NCI-H82 treated with DMSO at 0.1 percent for 48 hours (cell line): ENCODE results near the gene CYP2A6.
"Not testable (repeated sequence)": the region's sequence is repeated elsewhere in the genome, so short reads cannot be mapped to it uniquely, and the experiment has no call there.

Source experiments
- DNase-seq: peaks from one replicate; lab custom pipeline; 2025; ENCODE audit not compliant: unreplicated experiment; lab: John Stamatoyannopoulos, UW

Gene CYP2A6

DNA sequence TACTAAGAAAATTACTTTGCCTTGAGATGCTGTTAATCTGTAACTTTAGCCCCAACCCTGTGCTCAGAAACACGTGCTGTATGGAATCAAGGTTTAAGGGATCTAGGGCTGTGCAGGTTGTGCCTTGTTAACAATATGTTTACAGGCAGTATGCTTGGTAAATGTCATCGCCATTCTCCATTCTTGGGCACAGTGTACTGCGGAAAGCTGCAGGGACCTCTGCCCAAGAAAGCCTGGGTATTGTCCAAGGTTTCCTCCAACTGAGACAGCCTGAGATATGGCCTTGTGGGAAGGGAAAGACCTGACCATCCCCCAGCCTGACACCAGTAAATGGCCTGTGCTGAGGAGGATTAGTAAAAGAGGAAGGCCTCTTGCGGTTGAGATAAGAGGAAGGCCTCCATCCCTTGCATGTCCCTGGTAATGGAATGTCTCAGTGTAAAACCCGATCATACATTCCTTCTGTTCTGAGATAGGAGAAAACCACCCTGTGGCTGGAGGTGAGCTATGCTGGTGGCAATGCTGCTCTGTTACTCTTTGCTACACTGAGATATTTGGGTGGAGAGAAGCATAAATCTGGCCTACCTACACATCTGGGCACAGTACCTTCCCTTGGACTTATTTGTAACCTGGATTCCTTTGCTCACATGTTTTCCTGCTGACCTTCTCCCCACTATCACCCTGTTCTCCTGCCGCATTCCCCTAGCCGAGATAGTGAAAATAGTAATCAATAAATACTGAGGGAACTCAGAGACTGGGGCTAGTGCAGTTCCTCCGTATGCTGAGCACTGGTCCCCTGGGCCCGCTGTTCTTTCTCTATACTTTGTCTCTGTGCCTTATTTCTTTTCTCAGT, 27.3 kb downstream of the CYP2A6 start:
- not testable (repeated sequence) for DNase-seq

DNA sequence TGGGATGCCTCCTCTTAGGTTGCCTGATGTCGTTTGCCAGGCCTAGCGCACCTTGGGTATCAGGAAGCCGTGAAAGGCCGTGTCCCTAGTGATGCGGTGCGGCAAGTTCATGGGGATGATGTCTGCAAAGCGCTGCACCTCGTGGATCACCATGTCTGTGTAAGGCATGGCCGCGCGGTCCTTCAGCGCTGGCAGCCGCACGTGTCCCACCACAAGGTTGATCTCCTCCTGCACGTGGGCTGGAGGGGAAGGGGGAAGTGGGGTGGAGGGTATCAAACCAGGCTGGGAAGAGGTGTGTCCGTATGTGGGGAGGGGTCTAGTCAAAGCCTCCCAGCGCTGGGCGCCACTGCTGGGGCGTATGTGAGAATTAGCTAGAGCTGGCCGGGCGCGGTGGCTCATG, 28.1 kb downstream of the CYP2A6 start:
- DNase-seq = no peak

- DNase-seq = not testable (repeated sequence)
These were observed 30.6 kb downstream of the CYP2A6 start for GRCh38 chr19:40819479-40820234.

DNA sequence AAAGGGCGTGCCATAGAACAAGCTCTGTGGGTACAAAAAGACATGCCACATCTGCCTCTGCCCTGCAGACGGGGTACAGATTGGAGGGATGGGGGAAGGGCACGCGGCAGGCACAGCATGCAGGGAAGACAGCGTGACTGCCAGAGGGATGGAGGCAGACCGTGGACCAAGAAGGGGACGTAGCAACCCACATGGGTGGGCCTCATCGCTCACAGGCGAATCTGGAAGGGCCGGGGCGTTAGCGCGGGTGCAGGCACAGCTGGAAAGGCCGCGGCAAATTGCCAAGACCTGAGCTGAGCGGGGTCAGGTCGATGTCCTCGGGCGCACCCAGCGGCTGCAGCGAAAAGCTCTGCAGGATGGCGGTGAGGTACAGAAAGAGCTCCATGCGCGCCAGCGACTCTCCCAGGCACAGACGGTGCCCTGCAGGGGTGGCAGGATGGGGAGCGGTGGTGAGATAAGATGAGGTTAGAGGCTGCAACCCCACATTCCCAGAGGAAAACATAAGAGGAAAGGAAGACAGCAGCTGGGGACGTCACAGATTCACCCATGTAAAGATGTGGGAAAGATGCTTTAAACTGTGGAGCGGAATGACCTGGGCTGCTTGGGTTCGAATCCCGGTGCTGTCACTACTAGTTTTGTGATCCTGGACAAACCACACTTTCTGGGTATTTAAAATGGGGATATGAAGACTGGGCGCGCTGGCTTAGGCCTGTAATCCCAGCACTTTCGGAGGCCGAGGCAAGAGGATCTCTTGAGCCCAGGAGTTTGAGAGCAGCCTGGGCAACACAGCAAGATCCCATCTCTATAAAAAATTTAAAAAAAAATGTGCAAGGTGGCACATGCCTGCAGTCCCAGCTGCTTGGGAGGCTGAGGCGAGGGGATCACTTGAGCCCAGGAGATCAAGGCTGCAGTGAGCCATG, 31.5 kb downstream of the CYP2A6 start:
- not testable (repeated sequence) for DNase-seq

- DNase-seq = peak; percentile 18
These were observed 35.0 kb downstream of the CYP2A6 start for GRCh38 chr19:40815223-40815622.

DNA sequence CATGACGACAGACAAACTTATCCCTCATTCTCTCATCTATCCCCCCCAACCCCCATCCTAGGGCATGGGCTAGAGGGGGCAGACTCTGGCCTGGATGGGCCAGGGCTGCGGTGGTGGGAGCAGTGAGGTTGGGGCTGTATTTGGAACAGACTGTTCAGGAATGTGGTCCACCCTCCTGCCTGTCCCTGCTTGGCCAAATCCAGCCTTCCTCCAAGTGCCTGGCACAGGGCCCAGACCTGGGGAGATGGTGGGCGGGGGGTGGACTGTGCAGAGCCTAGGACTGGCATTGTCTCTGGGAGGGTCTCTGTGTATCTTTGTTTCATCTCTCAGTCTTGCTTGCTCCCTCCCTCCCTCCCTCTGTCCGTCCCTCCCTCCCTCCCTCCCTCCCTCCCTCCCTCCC, 37.1 kb downstream of the CYP2A6 start:
- DNase-seq = no peak

- DNase-seq = not testable (repeated sequence)
These were observed 37.7 kb downstream of the CYP2A6 start for GRCh38 chr19:40812571-40812970.

GRCh38 chr19:40811478-40812341, 38.5 kb downstream of the CYP2A6 start:
- no peak for DNase-seq

DNA sequence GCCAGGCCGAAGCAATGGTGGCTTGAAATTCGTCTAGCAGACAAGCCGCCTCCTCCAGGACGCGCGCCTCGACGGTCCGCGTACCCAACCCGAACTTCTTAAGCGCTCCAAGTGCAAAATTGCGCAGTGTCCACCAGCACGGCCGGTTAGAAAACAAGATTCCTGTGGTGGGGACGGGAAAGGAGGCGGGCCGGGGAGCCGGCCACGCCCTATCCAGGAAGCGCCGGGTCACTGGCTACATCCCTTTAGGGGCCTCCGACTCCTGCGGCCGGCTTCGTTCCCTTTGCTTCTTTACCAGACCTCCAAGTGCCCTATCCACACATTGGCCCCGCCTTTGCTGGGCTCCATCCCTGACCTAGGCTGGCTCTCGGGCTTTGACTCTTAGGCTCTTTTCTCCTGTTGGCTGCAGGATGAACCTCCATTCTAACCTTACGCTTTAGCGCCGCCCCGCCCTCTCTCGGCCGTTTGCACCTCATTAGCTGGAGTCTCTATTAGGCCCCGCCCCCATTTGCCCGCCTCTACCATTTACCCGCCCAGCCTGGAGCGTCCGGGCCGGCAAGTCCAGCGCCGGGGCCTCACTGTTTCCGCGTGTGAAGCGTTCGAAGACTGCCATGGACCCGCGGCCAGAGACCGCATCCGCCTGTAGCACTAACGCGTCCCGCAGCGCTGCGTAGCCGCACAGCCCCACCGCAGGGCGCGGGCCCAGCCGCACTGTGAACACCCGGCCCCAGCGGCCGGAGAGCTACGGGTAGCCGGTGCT, 39.4 kb downstream of the CYP2A6 start:
- DNase-seq = peak; percentile 60

DNA sequence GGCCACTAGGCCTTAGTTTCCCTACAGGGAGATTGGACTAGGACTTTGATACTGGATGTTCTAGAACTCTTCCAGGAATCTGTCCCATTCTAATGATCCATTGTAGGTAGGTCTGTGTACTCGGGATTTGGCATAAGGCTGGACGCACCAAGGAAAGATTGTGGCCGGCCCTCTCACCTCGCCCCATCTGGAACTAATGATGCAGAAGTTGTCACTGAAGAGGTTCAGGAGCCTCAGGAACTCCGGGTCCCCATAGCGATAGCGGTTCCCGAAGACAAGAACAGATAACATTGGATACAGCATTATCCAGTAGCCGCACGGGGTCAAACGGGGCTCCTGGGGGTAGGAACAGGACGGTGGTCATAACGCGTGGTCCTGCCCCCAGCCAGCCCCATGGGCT, 40.1 kb downstream of the CYP2A6 start:
- no peak for DNase-seq

GRCh38 chr19:40809358-40810086, 40.7 kb downstream of the CYP2A6 start:
- DNase-seq = no peak

- DNase-seq = no peak
These were observed 41.8 kb downstream of the CYP2A6 start for GRCh38 chr19:40808497-40808896.

GRCh38 chr19:40808021-40808325, 42.3 kb downstream of the CYP2A6 start:
- DNase-seq = no peak

DNA sequence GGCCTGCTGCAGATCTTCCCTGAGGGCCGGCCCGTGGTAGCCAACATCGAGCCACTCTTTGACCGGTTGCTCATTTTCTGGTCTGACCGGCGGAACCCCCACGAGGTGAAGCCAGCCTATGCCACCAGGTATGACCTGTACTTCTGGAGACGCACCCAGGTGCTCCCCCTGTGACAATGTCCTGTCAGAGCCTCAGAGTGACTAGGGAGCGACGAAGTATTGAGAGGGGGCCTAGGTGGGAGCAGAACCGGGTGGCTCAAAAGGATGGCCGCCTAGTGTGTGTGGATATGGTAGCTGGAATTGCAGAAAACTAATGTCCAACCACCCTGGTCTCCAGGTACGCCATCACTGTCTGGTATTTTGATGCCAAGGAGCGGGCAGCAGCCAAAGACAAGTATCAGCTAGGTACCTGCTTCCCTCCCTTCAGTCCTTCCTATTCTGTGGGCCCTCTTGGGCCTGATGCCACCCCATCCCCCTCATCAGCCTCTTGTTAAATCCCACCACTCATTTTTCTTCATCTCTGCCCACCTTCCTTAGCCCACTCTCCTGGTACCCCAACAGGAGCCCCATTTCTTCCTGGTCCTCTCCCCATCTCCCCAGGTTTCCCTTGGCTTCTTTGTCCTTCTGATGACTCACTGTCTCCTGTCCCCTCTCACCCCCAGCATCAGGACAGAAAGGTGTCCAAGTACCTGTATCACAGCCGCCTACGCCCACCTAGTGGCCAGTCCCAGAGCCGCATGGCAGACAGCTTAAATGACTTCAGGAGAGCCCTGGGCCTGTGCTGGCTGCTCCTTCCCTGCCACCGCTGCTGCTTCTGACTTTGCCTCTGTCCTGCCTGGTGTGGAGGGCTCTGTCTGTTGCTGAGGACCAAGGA, 42.9 kb downstream of the CYP2A6 start:
- no peak for DNase-seq

GRCh38 chr19:40806423-40807146, 43.7 kb downstream of the CYP2A6 start:
- DNase-seq = no peak

GRCh38 chr19:40805258-40805868, 44.9 kb downstream of the CYP2A6 start:
- DNase-seq = no peak

- no peak for DNase-seq
These were observed 45.4 kb downstream of the CYP2A6 start for GRCh38 chr19:40804783-40805242.
